HepG2 (cell line): ENCODE results near the gene CRYBA2. TPM values are rescaled to one million over a fixed set of nuclear protein-coding genes. Genes with fewer than 3 reads are reported as not detected.
A peak's percentile ranks its signal among the peaks of the same experiment; 100 is the strongest.

Experiments
- ATAC-seq: fragments of 200-7000 bp; cut with Tn5 transposase; 3 replicates; pipeline ENCODE4 v1.9.1; 2020; ENCODE audit warnings: mild to moderate bottlenecking, moderate library complexity
- BruUV-seq: library from RNA; stranded (reverse); fragments of 400-500 nt; replicated peaks from 2 replicates; lab custom pipeline; 2021; lab: Mats Ljungman, UMichigan
- CTCF ChIA-PET: fragments of 300-600 bp; formaldehyde crosslinking; extraction: SDS; loops from one replicate; lab custom pipeline; 2021; ENCODE audit warnings: low total read pairs, inconsistent platforms, low intra/inter-chr PET ratio; lab: Yijun Ruan, JAX
- POLR2A ChIA-PET: fragments of 350-600 bp; sonication (Branson Sonifier 250); formaldehyde crosslinking; loops from one replicate; lab custom pipeline; 2020; ENCODE audit warnings: antibody characterized with exemption, inconsistent platforms; lab: Yijun Ruan, JAX
- DNase-seq: peaks from one replicate; pipeline ENCODE4 v3.0.0-alpha.2; 2015; ENCODE audit warnings: low spot score
- FAIRE-seq: peaks from 3 replicates; lab custom pipeline; 2011; peaks lifted over from hg19 to GRCh38; lab: Jason Lieb, UNC
- H2AFZ ChIP-seq: one replicate; pipeline ENCODE4 v1.6.1; 2011; ENCODE audit warnings: low read length, inconsistent platforms
- H3K27ac ChIP-seq: fragments of 300-600 bp; 3 replicates; pipeline ENCODE4 v1.8.0; 2011; ENCODE audit warnings: mixed run types, mild to moderate bottlenecking, mixed read lengths, low read length, inconsistent platforms; ENCODE audit not compliant: insufficient read depth; ENCODE audit errors: extremely low read length
- H3K27me3 ChIP-seq, 2 experiments: fragments of 200-600 bp in 1 of 2; 2 replicates in 1 of 2; 3 replicates in 1 of 2; pipeline versions ENCODE4 v1.6.0 to v1.8.0; 2011; ENCODE audit warnings: low read length in 2 of 2, mild to moderate bottlenecking in 2 of 2, moderate library complexity in 2 of 2, inconsistent platforms in 1 of 2; ENCODE audit not compliant: insufficient read depth in 2 of 2, control insufficient read depth in 1 of 2
- H3K36me3 ChIP-seq, 2 experiments: fragments of 200-600 bp in 1 of 2; replicated peaks in 1 of 2; 2 replicates in 1 of 2; 3 replicates in 1 of 2; pipeline versions ENCODE4 v1.5.1 to v1.8.0; 2011; ENCODE audit warnings: low read length in 2 of 2, inconsistent platforms in 1 of 2; ENCODE audit not compliant: insufficient read depth in 2 of 2, control insufficient read depth in 1 of 2
- H3K4me1 ChIP-seq: 2 replicates; pipeline ENCODE4 v1.5.1; 2012; ENCODE audit warnings: low read length, inconsistent platforms; ENCODE audit not compliant: insufficient read depth
- H3K4me2 ChIP-seq: 2 replicates; pipeline ENCODE4 v1.6.0; 2011; ENCODE audit warnings: low read depth, low read length, inconsistent platforms
- H3K4me3 ChIP-seq, 3 experiments: fragments of 200-600 bp in 1 of 3; sonication (generic), shearing (Covaris generic) in 1 of 3; replicated peaks in 1 of 3; 2 replicates each; pipeline ENCODE4 v1.5.1; 2011 to 2016; ENCODE audit warnings: low read length in 3 of 3, inconsistent platforms in 2 of 3, low read depth in 2 of 3, mild to moderate bottlenecking in 2 of 3, control low read depth in 1 of 3, mixed read lengths in 1 of 3; ENCODE audit not compliant: insufficient read depth in 1 of 3
- H3K79me2 ChIP-seq: one replicate; pipeline ENCODE4 v1.6.1; 2011; ENCODE audit warnings: low read length, inconsistent platforms; ENCODE audit not compliant: insufficient read depth
- H3K9ac ChIP-seq: 2 replicates; pipeline ENCODE4 v1.6.0; 2011; ENCODE audit warnings: mild to moderate bottlenecking, low read depth, low read length, inconsistent platforms; ENCODE audit not compliant: insufficient read depth
- H3K9me3 ChIP-seq: 2 replicates; pipeline ENCODE4 v1.5.1; 2012; ENCODE audit warnings: mild to moderate bottlenecking, low read length
- H4K20me1 ChIP-seq: 2 replicates; pipeline ENCODE4 v1.6.0; 2011; ENCODE audit warnings: inconsistent platforms, mild to moderate bottlenecking, low read length, moderate library complexity; ENCODE audit not compliant: insufficient read depth
- ATF3 ChIP-seq: sonication (generic); formaldehyde crosslinking; IDR thresholded peaks from 2 replicates; pipeline ENCODE4 v1.4.0; 2020; ENCODE audit warnings: missing genetic modification reagents
- BCL6 ChIP-seq: IDR thresholded peaks from 2 replicates; pipeline ENCODE4 v1.6.1; 2016; ENCODE audit warnings: missing genetic modification reagents, missing compliant biosample characterization
- EED ChIP-seq: sonication (generic); formaldehyde crosslinking; IDR thresholded peaks from 2 replicates; pipeline ENCODE4 v1.5.0; 2020; ENCODE audit warnings: mild to moderate bottlenecking, missing genetic modification reagents
- FIP1L1 ChIP-seq: fragments of 200-400 bp; formaldehyde crosslinking; IDR thresholded peaks from 2 replicates; pipeline ENCODE4 v1.6.1; 2018; ENCODE audit warnings: low read depth, mild to moderate bottlenecking, low read length, moderate library complexity, borderline replicate concordance; ENCODE audit not compliant: insufficient read depth
- FOXK2 ChIP-seq: fragments of 450-650 bp; IDR thresholded peaks from 2 replicates; pipeline ENCODE4 v1.6.1; 2016
- FOXM1 ChIP-seq: sonication (generic); formaldehyde crosslinking; IDR thresholded peaks from 2 replicates; pipeline ENCODE4 v1.5.0; 2020; ENCODE audit warnings: missing genetic modification reagents
- HMGA1 ChIP-seq: sonication (generic); formaldehyde crosslinking; conservative IDR thresholded peaks from 2 replicates; pipeline ENCODE4 v1.4.0; 2020; ENCODE audit warnings: missing genetic modification reagents
- MAF1 ChIP-seq: sonication (generic); formaldehyde crosslinking; IDR thresholded peaks from 2 replicates; pipeline ENCODE4 v1.5.0; 2020; ENCODE audit warnings: missing genetic modification reagents, borderline replicate concordance
- NPAS2 ChIP-seq: sonication (generic); formaldehyde crosslinking; IDR thresholded peaks from 2 replicates; pipeline ENCODE4 v1.8.0; 2022; ENCODE audit warnings: mild to moderate bottlenecking, missing genetic modification reagents, borderline replicate concordance
- RARA ChIP-seq: IDR thresholded peaks from 2 replicates; pipeline ENCODE4 v1.6.1; 2016; ENCODE audit warnings: missing genetic modification reagents, missing compliant biosample characterization
- SAFB2 ChIP-seq: sonication (generic); formaldehyde crosslinking; IDR thresholded peaks from 2 replicates; pipeline ENCODE4 v1.5.1; 2020; ENCODE audit warnings: missing genetic modification reagents, low read depth, mild to moderate bottlenecking, borderline replicate concordance
- SMC3 ChIP-seq: IDR thresholded peaks from 2 replicates; pipeline ENCODE4 v1.6.1; 2011; ENCODE audit warnings: low read length, improper control_type of control experiment
- TGIF2 ChIP-seq: IDR thresholded peaks from 2 replicates; pipeline ENCODE4 v1.6.1; 2016; ENCODE audit warnings: control low read depth, missing compliant biosample characterization
- TRIM24 ChIP-seq: sonication (generic); formaldehyde crosslinking; IDR thresholded peaks from 2 replicates; pipeline ENCODE4 v1.8.0; 2022; ENCODE audit warnings: mild to moderate bottlenecking, missing genetic modification reagents
- ZNF564 ChIP-seq: sonication (generic); formaldehyde crosslinking; IDR thresholded peaks from 2 replicates; pipeline ENCODE4 v1.8.1; 2023; ENCODE audit warnings: mild to moderate bottlenecking, missing genetic modification reagents
- ZNF574 ChIP-seq: sonication (generic); formaldehyde crosslinking; IDR thresholded peaks from 2 replicates; pipeline ENCODE4 v1.4.0; 2020; ENCODE audit warnings: missing genetic modification reagents
- ZNF891 ChIP-seq: sonication (generic); formaldehyde crosslinking; IDR thresholded peaks from 2 replicates; pipeline ENCODE4 v1.5.0; 2020; ENCODE audit warnings: mild to moderate bottlenecking, missing genetic modification reagents
- WGBS: methylation state at CpG from one replicate; pipeline ENCODE4 v1.1.6; 2017; ENCODE audit warnings: low lambda C conversion rate; 5-methylcytosine and 5-hydroxymethylcytosine counted together
- in situ Hi-C: cut with HindIII; loops from 2 replicates; pipeline ENCODE4 v1.10.0; 2017; ENCODE audit warnings: low pct_unique_long_range_greater_than_20kb; ENCODE audit not compliant: extremely low pct_ligation_motif_present
- intact Hi-C: fragments of 100-400 bp; cut with micrococcal nuclease; formaldehyde crosslinking; loops from one replicate; pipeline ENCODE4 v1.10.0; 2022; ENCODE audit not compliant: unreplicated experiment
- polyA plus RNA-seq, 8 experiments: library from polyadenylated mRNA; depleted of rRNA in 3 of 8; stranded (reverse) in 7 of 8; unstranded in 1 of 8; fragments of >200 nt; fragmentation: Illumina TruSeq in 4 of 8; extraction: Trizol in 4 of 8; gene quantifications; 2 replicates each; pipeline versions ENCODE4 v1.2.1 to v1.2.3, GENCODE V29; 2011 to 2016; ENCODE audit warnings: low read depth in 4 of 8, missing spikeins in 1 of 8, mixed read lengths in 1 of 8; ENCODE audit not compliant: insufficient read depth in 1 of 8
- total RNA-seq, 5 experiments: library from RNA; depleted of rRNA; stranded (reverse); fragments of >200 nt; fragmentation: Illumina TruSeq; extraction: Trizol; gene quantifications; 2 replicates each; pipeline ENCODE4 v1.2.3, GENCODE V29; 2016; ENCODE audit warnings: low read depth in 1 of 5

CRYBA2 gene
- total and polyA plus RNA-seq, 2 of the 13 experiments (the other 11 are each of a cell fraction or from before 2014, with no cell fraction given): not detected

GRCh38 chr2:219003979-219004378 lies 10.8 kb upstream of the CRYBA2 start:
- H3K4me3 ChIP-seq: no peak overlapping the region
- intact Hi-C loops: loop anchor here (2.0 kb wide), 1 partner anchor 25 kb away; no protein-coding TSS in a partner anchor

More at GRCh38 chr2:219003979-219004378, 10.8 kb upstream of the CRYBA2 start:
- Histone ChIP-seq H4K20me1 (peaks cover 36% of the 10 kb centered on the region; the same call in 1 of the 2 replicates), H3K27ac (no peak overlapping the region), H3K4me2 (no peak overlapping the region), H3K4me1 (peaks cover 31% of the 10 kb centered on the region), H3K79me2 (no peaks in the 10 kb centered on the region), H3K9ac (no peak overlapping the region), H2AFZ (no peak overlapping the region), H3K36me3 (no peaks in the 10 kb centered on the region), H3K27me3 (peaks cover 34 to 79% of the 10 kb centered on the region in 2 experiments), H3K9me3 (no peaks in the 10 kb centered on the region)
- in situ Hi-C loops: no loop called here
- no peak for DNase-seq
- POLR2A ChIA-PET: no interaction called here
- TF ChIP-seq TRIM24: no peak
- TF ChIP-seq SMC3: no peak
- TF ChIP-seq TGIF2 (CRISPR knock-in tag): no peak
- no peak for TF ChIP-seq ZNF574 (CRISPR knock-in tag)
- 0 out of 2 replicates have a peak, but pooled peaks have one; percentile 40 for TF ChIP-seq FOXK2
- TF ChIP-seq SAFB2: no peak
- no peak for TF ChIP-seq HMGA1 (CRISPR knock-in tag)
- no peak for TF ChIP-seq ZNF564 (CRISPR knock-in tag)
- no peak for TF ChIP-seq NPAS2 (CRISPR knock-in tag)
- TF ChIP-seq EED (CRISPR knock-in tag): 0 out of 2 replicates have a peak, but pooled peaks have one; percentile 26
- TF ChIP-seq BCL6 (CRISPR knock-in tag): no peak
- TF ChIP-seq RARA (CRISPR knock-in tag): no peak
- TF ChIP-seq MAF1 (CRISPR knock-in tag): no peak
- TF ChIP-seq FOXM1 (CRISPR knock-in tag): no peak
- 0 out of 2 replicates have a peak, but pooled peaks have one; percentile 18 for TF ChIP-seq ZNF891 (CRISPR knock-in tag)
- TF ChIP-seq ATF3: no peak
- no peak for TF ChIP-seq FIP1L1
- FAIRE-seq: no peak
- no TSS peak for BruUV-seq
- ATAC-seq: no peak
- CTCF ChIA-PET: no interaction called here
- 65% methylated on average over 3 of the region's 3 CpGs for WGBS
